Fibroblast of villous mesenchyme (primary cell): ENCODE data around the gene MCTP1. TPM values are rescaled to one million over a fixed set of nuclear protein-coding genes. Genes with fewer than 3 reads are reported as not detected.

Experiments used
- DNase-seq: peaks from one replicate; pipeline ENCODE4 v3.0.0-alpha.2; 2010; ENCODE audit warnings: low read depth
- H3K4me3 ChIP-seq: 2 replicates; pipeline ENCODE4 v1.5.1; 2011; ENCODE audit warnings: low read depth, mild to moderate bottlenecking, low read length
- CTCF ChIP-seq: IDR thresholded peaks from 2 replicates; pipeline ENCODE4 v1.5.1; 2012; ENCODE audit warnings: low read depth, mild to moderate bottlenecking, low read length; ENCODE audit not compliant: insufficient read depth
- total RNA-seq: library from RNA; depleted of rRNA; stranded (reverse); fragments of >200 nt; gene quantifications from 2 replicates; pipeline ENCODE4 v1.2.3, GENCODE V29; 2012

The MCTP1 gene
- total RNA-seq, 1 donor, result 14.7 TPM

GRCh38 chr5:94759961-94760360, 524.9 kb downstream of the MCTP1 start:
- no peak overlapping the region for H3K4me3 ChIP-seq
- no peak for DNase-seq
- TF ChIP-seq CTCF, result no peak

- H3K4me3 ChIP-seq, result no peak overlapping the region
- no peak for TF ChIP-seq CTCF
- no peak for DNase-seq
These were observed 525.9 kb downstream of the MCTP1 start for GRCh38 chr5:94759022-94759421.

- no peak for TF ChIP-seq CTCF
- DNase-seq, result no peak
- no peak overlapping the region for H3K4me3 ChIP-seq
These were observed 530.1 kb downstream of the MCTP1 start for GRCh38 chr5:94754824-94755223.

- no peak overlapping the region for H3K4me3 ChIP-seq
- no peak for TF ChIP-seq CTCF
- DNase-seq, result no peak
These were observed 533.4 kb downstream of the MCTP1 start for GRCh38 chr5:94751460-94751859.

GRCh38 chr5:94750681-94751080, 534.2 kb downstream of the MCTP1 start:
- H3K4me3 ChIP-seq, result no peak overlapping the region
- no peak for TF ChIP-seq CTCF
- DNase-seq, result no peak

- no peak for DNase-seq
- H3K4me3 ChIP-seq, result no peak overlapping the region
- TF ChIP-seq CTCF, result no peak
These were observed 535.9 kb downstream of the MCTP1 start for GRCh38 chr5:94749042-94749441.

GRCh38 chr5:94748212-94748611, 536.7 kb downstream of the MCTP1 start:
- H3K4me3 ChIP-seq, result no peak overlapping the region
- no peak for TF ChIP-seq CTCF
- no peak for DNase-seq
